ENCODE results near the gene KCNH2.

Gene KCNH2

DNA sequence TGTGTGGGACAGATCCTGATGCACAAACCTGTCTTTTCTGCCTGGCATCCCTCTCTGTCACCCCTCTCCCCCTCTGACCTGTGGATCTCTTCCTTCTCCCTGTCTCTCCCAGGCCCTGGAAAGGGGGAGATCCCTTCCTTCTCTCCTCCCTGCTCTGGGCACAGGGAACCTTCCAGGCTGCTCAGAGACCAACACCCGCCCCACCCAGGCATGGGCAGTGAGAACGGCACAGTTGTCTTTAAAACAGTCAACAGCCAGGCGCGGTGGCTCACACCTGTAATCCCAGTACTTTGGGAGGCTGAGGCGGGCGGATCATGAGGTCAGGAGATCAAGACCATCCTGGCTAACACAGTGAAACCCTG is 34.7 kb downstream of the KCNH2 start:
- no peak overlapping the region for H3K4me3 Mint-ChIP-seq

GRCh38 chr7:150942591-150943452 is 35.3 kb downstream of the KCNH2 start:
- Mint-ChIP-seq H3K36me3 (ENCODE audit: low read depth) (no peaks in the 10 kb centered on the region), H3K27me3 (peaks cover 48% of the 10 kb centered on the region), H3K27ac (no peak overlapping the region), H3K4me3 (no peak overlapping the region), H3K9me3 (no peaks in the 10 kb centered on the region), H3K4me1 (ENCODE audit: low read depth) (peaks cover 5% of the 10 kb centered on the region)
- intact Hi-C loops (cut with micrococcal nuclease) = no loop called here

More for the DNA sequence above, 34.7 kb downstream of the KCNH2 start:
- intact Hi-C loops (cut with micrococcal nuclease) = no loop called here
- peaks cover 47% of the 10 kb centered on the region for H3K27me3 Mint-ChIP-seq
- no peaks in the 10 kb centered on the region for H3K36me3 Mint-ChIP-seq (ENCODE audit: low read depth)
- peaks cover 1% of the 10 kb centered on the region for H3K4me1 Mint-ChIP-seq (ENCODE audit: low read depth)
- no peak overlapping the region for H3K27ac Mint-ChIP-seq
- H3K9me3 Mint-ChIP-seq = no peaks in the 10 kb centered on the region

DNA sequence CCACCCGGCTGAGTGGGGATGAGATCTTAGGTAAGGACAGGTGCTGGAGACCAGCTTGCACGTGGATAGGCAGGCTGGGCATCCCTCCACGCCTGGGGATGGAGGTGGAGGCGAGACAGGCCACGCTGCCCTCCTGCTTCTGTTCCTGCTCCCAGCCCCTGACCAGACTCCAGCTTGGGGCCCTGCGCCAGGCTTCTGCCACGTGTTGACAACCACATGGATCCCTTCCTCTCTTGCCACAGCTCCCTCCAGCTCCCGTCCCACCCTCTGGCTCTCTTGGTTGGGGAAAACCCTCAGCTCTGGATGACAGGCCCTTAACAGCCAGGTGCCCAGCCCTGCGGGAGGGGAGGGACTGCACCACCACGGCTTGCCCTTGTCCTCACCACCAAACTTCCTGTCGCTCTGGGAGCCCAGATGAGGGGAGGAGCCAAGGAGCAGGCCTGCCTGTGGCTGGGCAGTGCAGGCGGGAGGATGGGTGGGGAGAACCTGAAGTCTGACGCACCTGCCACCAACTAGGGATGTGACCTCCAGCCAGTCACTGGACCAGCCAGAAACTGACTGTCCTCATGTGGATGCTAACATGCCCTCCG is 36.0 kb downstream of the KCNH2 start:
- intact Hi-C loops (cut with micrococcal nuclease) = no loop called here
- peaks cover 5% of the 10 kb centered on the region for H3K4me1 Mint-ChIP-seq (ENCODE audit: low read depth)
- H3K27me3 Mint-ChIP-seq = peaks cover 48% of the 10 kb centered on the region
- no peak overlapping the region for H3K27ac Mint-ChIP-seq
- H3K9me3 Mint-ChIP-seq = no peaks in the 10 kb centered on the region
- H3K36me3 Mint-ChIP-seq (ENCODE audit: low read depth) = no peaks in the 10 kb centered on the region
- no peak overlapping the region for H3K4me3 Mint-ChIP-seq

DNA sequence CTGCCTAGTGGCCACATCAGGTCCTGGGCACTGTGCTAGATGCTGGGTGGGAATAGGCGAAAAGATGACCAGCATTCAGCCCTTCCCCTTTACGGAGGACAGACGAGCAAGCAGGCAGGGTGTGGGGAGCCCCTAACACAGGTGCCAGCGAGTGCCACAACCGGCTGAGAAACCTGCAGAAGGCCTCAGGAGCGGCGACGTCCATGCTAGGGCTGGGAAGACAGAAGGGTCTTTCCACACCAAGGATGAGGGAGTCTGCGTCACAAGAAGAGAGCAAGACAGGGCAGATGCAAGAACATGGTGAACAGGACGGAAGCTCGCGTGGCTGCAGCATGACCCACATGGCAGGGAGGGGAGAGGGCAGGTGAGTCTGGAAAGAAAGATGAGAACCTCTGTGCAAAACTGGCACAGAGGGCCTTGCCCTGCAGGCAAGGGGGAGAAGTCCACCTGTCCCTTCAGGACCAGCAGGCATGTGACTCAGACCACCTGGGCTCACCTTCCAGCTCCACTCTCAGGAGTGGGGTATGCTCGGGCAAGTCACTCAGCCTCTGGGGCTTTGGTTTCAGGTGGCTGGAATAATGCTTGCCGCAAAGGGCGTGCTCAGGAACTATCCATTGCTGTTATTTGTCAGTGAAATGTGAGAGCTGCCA is 36.6 kb downstream of the KCNH2 start:
- Mint-ChIP-seq H3K4me1 (ENCODE audit: low read depth) (peaks cover 5% of the 10 kb centered on the region), H3K9me3 (no peaks in the 10 kb centered on the region), H3K27me3 (peaks cover 46% of the 10 kb centered on the region), H3K4me3 (no peak overlapping the region), H3K36me3 (ENCODE audit: low read depth) (no peaks in the 10 kb centered on the region), H3K27ac (no peak overlapping the region)
- intact Hi-C loops (cut with micrococcal nuclease) = no loop called here

DNA sequence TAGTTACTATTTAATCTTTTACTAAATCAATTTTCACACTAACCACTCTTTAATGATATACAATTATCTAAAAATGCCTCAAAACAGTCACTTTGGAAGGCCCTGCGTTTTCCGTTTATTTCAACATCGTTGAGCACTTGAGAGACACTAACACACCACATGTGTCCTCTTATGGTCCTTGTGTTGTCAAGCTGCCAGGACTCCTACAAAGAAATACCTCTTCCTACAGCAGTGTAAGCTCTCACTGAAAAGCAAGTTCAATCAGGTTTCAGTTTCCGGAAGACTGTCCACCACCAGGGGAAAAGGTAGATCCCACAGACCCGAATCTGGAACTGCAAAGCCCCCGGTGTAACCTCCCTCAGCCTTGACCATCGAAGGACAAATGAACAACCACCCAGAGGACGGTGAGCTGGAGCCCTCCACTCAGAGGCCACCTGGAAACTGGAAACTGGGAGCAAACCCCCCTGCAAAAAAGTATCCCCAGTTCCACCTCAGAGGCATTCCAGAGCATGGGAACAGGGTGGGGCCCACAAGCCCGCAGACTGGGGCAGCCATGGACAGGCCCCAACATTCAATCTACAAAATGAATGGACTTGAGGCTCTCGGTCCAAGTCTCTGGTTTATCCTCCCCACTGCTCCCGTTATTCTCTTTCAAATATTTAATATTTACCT is 37.6 kb downstream of the KCNH2 start:
- Mint-ChIP-seq H3K27me3 (peaks cover 45% of the 10 kb centered on the region), H3K36me3 (ENCODE audit: low read depth) (no peaks in the 10 kb centered on the region), H3K27ac (no peak overlapping the region), H3K4me1 (ENCODE audit: low read depth) (peaks cover 5% of the 10 kb centered on the region), H3K9me3 (no peaks in the 10 kb centered on the region), H3K4me3 (no peak overlapping the region)
- intact Hi-C loops (cut with micrococcal nuclease) = no loop called here

DNA sequence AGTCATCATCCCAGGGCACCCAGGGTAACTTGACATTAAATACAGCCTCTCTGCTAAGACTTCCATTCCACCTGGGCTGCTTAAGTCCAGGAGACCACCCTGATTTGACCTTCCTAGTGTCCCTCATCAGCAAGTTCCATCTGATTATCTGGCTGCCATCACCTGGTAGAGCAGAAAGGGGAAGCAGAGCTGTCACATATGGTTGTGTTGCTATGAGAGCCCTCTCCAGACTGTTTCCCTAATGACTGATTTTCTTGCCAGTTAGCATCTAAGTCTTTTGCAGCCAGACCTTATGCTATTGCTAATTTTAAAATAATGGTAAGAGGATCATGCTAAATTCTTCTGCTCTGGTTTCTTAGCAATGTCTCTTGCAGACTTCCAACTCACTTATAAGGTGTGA is 38.7 kb downstream of the KCNH2 start:
- Mint-ChIP-seq H3K4me1 (ENCODE audit: low read depth) (peaks cover 5% of the 10 kb centered on the region), H3K27me3 (peaks cover 46% of the 10 kb centered on the region), H3K36me3 (ENCODE audit: low read depth) (no peaks in the 10 kb centered on the region), H3K9me3 (no peaks in the 10 kb centered on the region), H3K27ac (no peak overlapping the region), H3K4me3 (no peak overlapping the region)
- intact Hi-C loops (cut with micrococcal nuclease) = no loop called here

- Mint-ChIP-seq H3K9me3 (no peaks in the 10 kb centered on the region), H3K27ac (no peak overlapping the region), H3K4me3 (no peak overlapping the region), H3K4me1 (ENCODE audit: low read depth) (peaks cover 5% of the 10 kb centered on the region), H3K36me3 (ENCODE audit: low read depth) (no peaks in the 10 kb centered on the region), H3K27me3 (peaks cover 46% of the 10 kb centered on the region)
- intact Hi-C loops (cut with micrococcal nuclease) = no loop called here
Observed at GRCh38 chr7:150939052-150939451, 39.1 kb downstream of the KCNH2 start.

- Mint-ChIP-seq H3K4me3 (no peak overlapping the region), H3K27ac (no peak overlapping the region), H3K27me3 (peaks cover 46% of the 10 kb centered on the region), H3K36me3 (ENCODE audit: low read depth) (no peaks in the 10 kb centered on the region), H3K4me1 (ENCODE audit: low read depth) (peaks cover 5% of the 10 kb centered on the region), H3K9me3 (no peaks in the 10 kb centered on the region)
- intact Hi-C loops (cut with micrococcal nuclease) = no loop called here
Observed at GRCh38 chr7:150938566-150938965, 39.6 kb downstream of the KCNH2 start.

- Mint-ChIP-seq H3K27me3 (peaks cover 46% of the 10 kb centered on the region), H3K27ac (no peak overlapping the region), H3K36me3 (ENCODE audit: low read depth) (no peaks in the 10 kb centered on the region), H3K4me3 (no peak overlapping the region), H3K4me1 (ENCODE audit: low read depth) (peaks cover 5% of the 10 kb centered on the region), H3K9me3 (no peaks in the 10 kb centered on the region)
- intact Hi-C loops (cut with micrococcal nuclease) = no loop called here
Observed at GRCh38 chr7:150937848-150938561, 40.1 kb downstream of the KCNH2 start.

GRCh38 chr7:150936018-150936417 is 42.1 kb downstream of the KCNH2 start:
- intact Hi-C loops (cut with micrococcal nuclease) = no loop called here
- Mint-ChIP-seq H3K27ac (no peak overlapping the region), H3K9me3 (no peaks in the 10 kb centered on the region), H3K4me1 (ENCODE audit: low read depth) (peaks cover 5% of the 10 kb centered on the region), H3K36me3 (ENCODE audit: low read depth) (no peaks in the 10 kb centered on the region), H3K27me3 (peaks cover 49% of the 10 kb centered on the region), H3K4me3 (no peak overlapping the region)

- Mint-ChIP-seq H3K36me3 (ENCODE audit: low read depth) (no peaks in the 10 kb centered on the region), H3K9me3 (no peaks in the 10 kb centered on the region), H3K4me3 (no peak overlapping the region), H3K4me1 (ENCODE audit: low read depth) (peaks cover 5% of the 10 kb centered on the region), H3K27ac (no peak overlapping the region), H3K27me3 (peaks cover 51% of the 10 kb centered on the region)
- intact Hi-C loops (cut with micrococcal nuclease) = no loop called here
Observed at GRCh38 chr7:150935149-150935548, 43.0 kb downstream of the KCNH2 start.

GRCh38 chr7:150934045-150934766 is 43.9 kb downstream of the KCNH2 start:
- peaks cover 48% of the 10 kb centered on the region for H3K27me3 Mint-ChIP-seq
- H3K36me3 Mint-ChIP-seq (ENCODE audit: low read depth) = no peaks in the 10 kb centered on the region
- intact Hi-C loops (cut with micrococcal nuclease) = no loop called here
- H3K9me3 Mint-ChIP-seq = no peaks in the 10 kb centered on the region
- H3K4me3 Mint-ChIP-seq = no peak overlapping the region
- H3K27ac Mint-ChIP-seq = no peak overlapping the region
- peaks cover 5% of the 10 kb centered on the region for H3K4me1 Mint-ChIP-seq (ENCODE audit: low read depth)

DNA sequence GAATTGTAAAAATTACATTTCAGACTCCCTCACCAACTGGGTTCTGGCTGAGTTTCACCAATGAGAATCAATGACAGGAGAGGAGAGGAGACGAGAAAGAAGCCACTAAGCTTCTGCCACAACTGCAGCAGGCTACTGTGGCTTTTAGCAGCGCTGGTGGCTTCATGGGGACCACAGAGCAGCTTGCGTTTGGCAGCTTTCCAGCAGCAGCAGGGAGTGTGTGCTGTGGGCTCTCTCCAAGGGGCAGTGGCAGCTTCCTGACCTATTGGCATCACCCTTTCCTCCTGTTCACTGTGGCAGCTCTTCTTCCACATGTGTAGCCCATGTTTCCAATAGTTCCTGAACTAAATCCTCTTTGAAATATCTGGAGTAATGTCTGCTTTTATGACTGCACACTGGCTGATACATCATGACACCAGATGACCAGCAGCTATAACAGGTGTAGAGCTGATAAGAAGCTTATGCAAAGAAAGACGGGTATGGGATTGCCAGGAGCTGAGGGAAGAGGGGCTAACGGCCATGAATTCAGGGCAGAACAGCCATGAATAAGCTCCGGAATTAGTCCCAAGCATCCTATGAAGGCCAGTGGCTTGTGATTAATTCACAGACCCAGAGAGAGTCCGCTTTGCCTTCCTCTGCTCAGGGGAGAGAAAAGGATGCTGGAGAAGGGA is 46.8 kb downstream of the KCNH2 start:
- Mint-ChIP-seq H3K27me3 (peaks cover 25% of the 10 kb centered on the region), H3K36me3 (ENCODE audit: low read depth) (no peaks in the 10 kb centered on the region), H3K4me3 (no peak overlapping the region), H3K9me3 (no peaks in the 10 kb centered on the region), H3K4me1 (ENCODE audit: low read depth) (no peaks in the 10 kb centered on the region), H3K27ac (no peak overlapping the region)
- intact Hi-C loops (cut with micrococcal nuclease) = no loop called here
